H1 (cell line): ENCODE data around the gene MYO7B. TPM values are rescaled to one million over a fixed set of nuclear protein-coding genes. Genes with fewer than 3 reads are reported as not detected.

Source experiments
- CTCF ChIA-PET: fragments of 300-600 bp; sonication (Branson Sonifier 250); formaldehyde crosslinking; loops from one replicate; lab custom pipeline; 2021; ENCODE audit not compliant: partially characterized antibody; lab: Charles Lee
- POLR2A ChIA-PET: fragments of 300-600 bp; sonication (Branson Sonifier 250); formaldehyde crosslinking; loops from one replicate; lab custom pipeline; 2021; ENCODE audit warnings: inconsistent platforms; ENCODE audit not compliant: partially characterized antibody; lab: Charles Lee
- DNase-seq, 2 experiments: peaks; one replicate each; pipeline versions ENCODE4 v3.0.0 to v3.0.0-alpha.2; 2010 to 2022; ENCODE audit warnings: low spot score in 2 of 2, low read depth in 1 of 2, mixed read lengths in 1 of 2
- FAIRE-seq: peaks from 2 replicates; lab custom pipeline; 2011; peaks lifted over from hg19 to GRCh38; lab: Jason Lieb, UNC
- H2AFZ ChIP-seq: 2 replicates; pipeline ENCODE4 v1.8.1; 2012; ENCODE audit warnings: low read length, inconsistent platforms
- H2AK5ac ChIP-seq: 2 replicates; pipeline ENCODE4 v1.6.1; 2013; ENCODE audit warnings: low read depth, low read length
- H2BK120ac ChIP-seq: replicated peaks from 2 replicates; pipeline ENCODE3; 2013; ENCODE audit warnings: low read depth, low read length, inconsistent platforms
- H2BK12ac ChIP-seq: 2 replicates; pipeline ENCODE4 v1.6.1; 2013; ENCODE audit warnings: low read depth, low read length
- H2BK15ac ChIP-seq: 2 replicates; pipeline ENCODE4 v1.6.1; 2013; ENCODE audit warnings: low read length
- H2BK20ac ChIP-seq: 2 replicates; pipeline ENCODE4 v1.6.1; 2013; ENCODE audit warnings: low read length
- H2BK5ac ChIP-seq: 2 replicates; pipeline ENCODE4 v1.6.1; 2013; ENCODE audit warnings: low read depth, low read length
- H3K14ac ChIP-seq: 2 replicates; pipeline ENCODE4 v1.6.1; 2013; ENCODE audit warnings: inconsistent platforms; ENCODE audit not compliant: insufficient read length
- H3K18ac ChIP-seq: 2 replicates; pipeline ENCODE4 v1.6.1; 2013; ENCODE audit warnings: low read length; ENCODE audit errors: extremely low read depth
- H3K23ac ChIP-seq: 2 replicates; pipeline ENCODE4 v1.6.1; 2013; ENCODE audit warnings: inconsistent platforms; ENCODE audit not compliant: insufficient read length
- H3K23me2 ChIP-seq: 2 replicates; pipeline ENCODE4 v1.6.1; 2013; ENCODE audit warnings: low read depth, low read length
- H3K27ac ChIP-seq: 2 replicates; pipeline ENCODE4 v1.6.1; 2011; ENCODE audit warnings: low read depth, low read length, inconsistent platforms
- H3K27me3 ChIP-seq, 4 experiments: replicated peaks in 1 of 4; 1 replicate in 1 of 4; 2 replicates in 3 of 4; pipeline versions ENCODE4 v1.6.1 to v1.8.1; 2011 to 2013; ENCODE audit warnings: low read length in 3 of 4, mild to moderate bottlenecking in 3 of 4, inconsistent platforms in 2 of 4, mixed read lengths in 2 of 4, moderate library complexity in 1 of 4; ENCODE audit not compliant: control insufficient read depth in 3 of 4, insufficient read depth in 3 of 4; ENCODE audit errors: extremely low read depth in 1 of 4
- H3K36me3 ChIP-seq, 4 experiments: 2 replicates each; pipeline versions ENCODE4 v1.6.1 to v1.8.1; 2011 to 2013; ENCODE audit warnings: mild to moderate bottlenecking in 4 of 4, low read length in 3 of 4, moderate library complexity in 2 of 4, control low read depth in 1 of 4, inconsistent platforms in 1 of 4; ENCODE audit not compliant: insufficient read depth in 4 of 4, control insufficient read depth in 2 of 4
- H3K4ac ChIP-seq: replicated peaks from 2 replicates; pipeline ENCODE3; 2013; ENCODE audit warnings: low read length, low read depth, mixed read lengths, inconsistent platforms; ENCODE audit not compliant: insufficient read length
- H3K4me1 ChIP-seq, 4 experiments: replicated peaks in 1 of 4; 1 replicate in 1 of 4; 2 replicates in 3 of 4; pipeline versions ENCODE4 v1.6.1 to v1.8.1; 2011 to 2013; ENCODE audit warnings: low read length in 3 of 4, inconsistent platforms in 2 of 4, mixed read lengths in 1 of 4; ENCODE audit not compliant: insufficient read depth in 4 of 4, control insufficient read depth in 3 of 4
- H3K4me2 ChIP-seq, 2 experiments: 2 replicates each; pipeline versions ENCODE4 v1.6.1 to v1.8.1; 2011 to 2013; ENCODE audit warnings: low read depth in 2 of 2, low read length in 2 of 2, control low read depth in 1 of 2, inconsistent platforms in 1 of 2, mild to moderate bottlenecking in 1 of 2; ENCODE audit not compliant: insufficient read depth in 1 of 2
- H3K4me3 ChIP-seq, 4 experiments: fragments of 200-600, 300-600 bp in 1 of 4; sonication (generic), shearing (Covaris generic), sonication (Bioruptor Twin) in 1 of 4; 2 replicates each; pipeline versions ENCODE4 v1.5.1 to v1.8.1; 2011 to 2016; ENCODE audit warnings: low read length in 4 of 4, low read depth in 3 of 4, control low read depth in 2 of 4, inconsistent platforms in 2 of 4, mild to moderate bottlenecking in 2 of 4, mixed read lengths in 1 of 4, moderate library complexity in 1 of 4; ENCODE audit not compliant: insufficient read depth in 2 of 4; ENCODE audit errors: extremely low read depth in 1 of 4
- H3K56ac ChIP-seq: replicated peaks from 2 replicates; pipeline ENCODE3; 2013; ENCODE audit warnings: low read depth, mild to moderate bottlenecking, mixed read lengths, low read length, inconsistent platforms; ENCODE audit not compliant: insufficient read length
- H3K79me1 ChIP-seq: 2 replicates; pipeline ENCODE4 v1.6.1; 2013; ENCODE audit warnings: low read depth, low read length, control low read depth
- H3K79me2 ChIP-seq, 2 experiments: 2 replicates each; pipeline versions ENCODE4 v1.6.1 to v1.8.1; 2012 to 2013; ENCODE audit warnings: low read length in 2 of 2, mild to moderate bottlenecking in 2 of 2, inconsistent platforms in 1 of 2; ENCODE audit not compliant: insufficient read depth in 2 of 2, control insufficient read depth in 1 of 2
- H3K9ac ChIP-seq, 4 experiments: replicated peaks in 1 of 4; 1 replicate in 1 of 4; 2 replicates in 3 of 4; pipeline versions ENCODE4 v1.6.1 to v1.8.1; 2011 to 2013; ENCODE audit warnings: low read depth in 3 of 4, low read length in 3 of 4, control low read depth in 2 of 4, mild to moderate bottlenecking in 2 of 4, moderate library complexity in 2 of 4, inconsistent platforms in 1 of 4; ENCODE audit errors: extremely low read depth in 1 of 4
- H3K9me3 ChIP-seq, 2 experiments: 2 replicates each; pipeline versions ENCODE4 v1.6.1 to v1.8.1; 2012 to 2013; ENCODE audit warnings: mild to moderate bottlenecking in 2 of 2, moderate library complexity in 2 of 2, control low read depth in 1 of 2, inconsistent platforms in 1 of 2, low read depth in 1 of 2, low read length in 1 of 2, mixed read lengths in 1 of 2; ENCODE audit not compliant: insufficient read depth in 2 of 2
- H4K20me1 ChIP-seq, 2 experiments: replicated peaks in 1 of 2; 2 replicates each; pipeline versions ENCODE3 to v1.8.1; 2011 to 2013; ENCODE audit warnings: inconsistent platforms in 2 of 2, low read length in 2 of 2, mild to moderate bottlenecking in 1 of 2; ENCODE audit not compliant: insufficient read depth in 2 of 2, control insufficient read depth in 1 of 2
- H4K5ac ChIP-seq: 2 replicates; pipeline ENCODE4 v1.6.1; 2013; ENCODE audit warnings: low read length, low read depth, mixed read lengths, inconsistent platforms; ENCODE audit not compliant: insufficient read length
- H4K8ac ChIP-seq: 2 replicates; pipeline ENCODE4 v1.8.0; 2013; ENCODE audit warnings: mild to moderate bottlenecking, moderate library complexity, low read length, inconsistent platforms; ENCODE audit not compliant: insufficient read depth; ENCODE audit errors: extremely low read depth
- H4K91ac ChIP-seq: replicated peaks from 2 replicates; pipeline ENCODE3; 2013; ENCODE audit warnings: low read length, mixed read lengths, inconsistent platforms; ENCODE audit not compliant: insufficient read length
- BRCA1 ChIP-seq: IDR thresholded peaks from 2 replicates; pipeline ENCODE4 v1.6.1; 2012; ENCODE audit warnings: low read depth, low read length, improper control_type of control experiment
- CBX5 ChIP-seq: fragments of 300-800, 300-1000 bp; sonication (generic); IDR thresholded peaks from 2 replicates; pipeline ENCODE4 v1.7.1; 2016; ENCODE audit warnings: antibody characterized with exemption, low read length, low read depth
- CHD1 ChIP-seq: IDR thresholded peaks from 2 replicates; pipeline ENCODE4 v1.6.1; 2012; ENCODE audit warnings: low read depth, low read length, improper control_type of control experiment
- EP300 ChIP-seq, 2 experiments: IDR thresholded peaks; 1 replicate in 1 of 2; 2 replicates in 1 of 2; pipeline ENCODE4 v1.6.1; 2011 to 2012; ENCODE audit warnings: low read depth in 2 of 2, low read length in 2 of 2, mild to moderate bottlenecking in 2 of 2, borderline replicate concordance in 1 of 2, inconsistent platforms in 1 of 2, moderate library complexity in 1 of 2
- EZH2 ChIP-seq: fragments of 200-600 bp; sonication (generic); IDR thresholded peaks from 2 replicates; pipeline ENCODE4 v1.7.1; 2012; ENCODE audit warnings: low read depth, mild to moderate bottlenecking, moderate library complexity, low read length, inconsistent platforms; ENCODE audit not compliant: severe bottlenecking
- HDAC6 ChIP-seq: IDR thresholded peaks from one replicate; pipeline ENCODE4 v1.7.1; 2012; ENCODE audit warnings: low read depth, mild to moderate bottlenecking, inconsistent platforms, low read length, moderate library complexity
- JUND ChIP-seq: IDR thresholded peaks from 2 replicates; pipeline ENCODE4 v1.6.1; 2011; ENCODE audit warnings: mild to moderate bottlenecking, improper control_type of control experiment, low read length
- TCF12 ChIP-seq: IDR thresholded peaks from 2 replicates; pipeline ENCODE4 v1.6.1; 2011; ENCODE audit warnings: low read depth, mild to moderate bottlenecking, low read length
- WGBS, 2 experiments: shearing (Covaris generic) in 1 of 2; methylation state at CpG; one replicate each; pipeline versions ENCODE4 v1.1.6 to v1.1.7; 2013 to 2015; ENCODE audit warnings: low lambda C conversion rate in 2 of 2, mixed read lengths in 2 of 2, inconsistent platforms in 1 of 2, low coverage in 1 of 2, missing lambda C conversion rate in 1 of 2; ENCODE audit not compliant: insufficient replicate concordance in 2 of 2, insufficient coverage in 1 of 2, insufficient read length in 1 of 2; ENCODE audit errors: extremely low coverage in 1 of 2, missing lambda C conversion rate in 1 of 2; 5-methylcytosine and 5-hydroxymethylcytosine counted together
- polyA plus RNA-seq, 7 experiments: library from polyadenylated mRNA; depleted of rRNA in 3 of 7; stranded (reverse) in 5 of 7; unstranded in 2 of 7; fragments of >200 nt in 5 of 7; fragments of 200-250 nt in 2 of 7; gene quantifications; 1 replicate in 5 of 7; 2 replicates in 1 of 7; 4 replicates in 1 of 7; pipeline versions ENCODE4 v1.2.1 to v1.2.3, GENCODE V29; 2011 to 2013; ENCODE audit warnings: missing spikeins in 2 of 7, mixed read lengths in 2 of 7
- total RNA-seq: library from RNA; stranded (reverse); fragmentation: NEBNext Ultra II Directional; extraction: Animal tissue kit (Norgen Biotek cat#: 25700); gene quantifications from 2 replicates; pipeline ENCODE4 v1.2.1, GENCODE V29; 2021

Gene MYO7B
- total and polyA plus RNA-seq, 2 of the 8 experiments (the other 6 are each of a cell fraction or from before 2014, with no cell fraction given), result not detected

DNA sequence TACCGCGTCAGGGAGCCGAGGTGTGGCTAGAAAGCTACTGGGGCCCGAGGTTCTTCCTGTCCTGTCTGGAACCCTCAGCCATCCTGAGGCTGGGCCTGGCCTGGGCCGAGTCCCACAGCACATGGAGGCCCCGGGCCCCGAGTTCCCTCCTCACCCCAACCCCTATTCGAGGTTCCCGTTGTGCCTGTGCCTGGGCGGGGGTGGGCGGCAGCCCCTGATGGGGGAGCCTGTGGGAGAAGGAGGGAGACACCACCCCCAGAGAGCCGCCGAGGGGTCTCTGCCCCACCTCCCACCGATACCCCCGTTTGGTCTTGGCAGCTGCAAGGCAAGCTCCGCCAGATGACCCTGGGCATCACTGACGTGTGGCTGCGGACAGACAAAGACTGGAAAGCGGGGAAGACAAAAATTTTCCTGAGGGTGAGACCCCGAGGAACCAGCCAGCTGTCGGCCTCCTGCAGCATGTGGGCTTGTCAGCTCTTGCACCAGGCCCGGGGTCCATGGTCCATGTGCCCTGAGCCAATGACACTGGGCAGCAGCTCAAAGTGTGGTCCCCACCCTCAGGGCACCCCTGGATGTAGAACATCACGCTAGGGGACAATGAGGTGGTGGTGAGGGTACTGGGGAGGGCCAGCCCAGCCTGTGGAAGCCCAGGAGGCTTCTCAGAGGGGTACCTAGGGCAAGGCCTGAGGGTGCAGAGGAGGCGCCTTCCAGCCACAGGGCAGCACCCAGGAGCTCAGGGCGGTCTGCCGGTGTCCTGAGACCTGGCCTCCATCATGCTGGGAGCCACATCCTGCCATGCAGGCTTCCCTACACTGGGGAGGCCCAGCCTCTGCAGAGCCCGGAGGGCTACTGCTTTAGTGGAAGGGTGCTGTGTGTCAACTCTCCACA, 58.0 kb downstream of the MYO7B start:
- Histone ChIP-seq H4K8ac (no peak overlapping the region), H3K9ac (no peak overlapping the region), H3K27me3 (no peaks in the 10 kb centered on the region), H4K91ac (no peak overlapping the region), H3K4me2 (no peak overlapping the region), H2BK15ac (no peak overlapping the region), H3K14ac (no peak overlapping the region), H3K9me3 (no peaks in the 10 kb centered on the region), H2BK12ac (no peak overlapping the region), H3K79me2 (no peaks in the 10 kb centered on the region), H3K79me1 (no peaks in the 10 kb centered on the region), H3K36me3 (no peaks in the 10 kb centered on the region), H3K18ac (no peak overlapping the region), H2BK5ac (no peak overlapping the region), H3K4me1 (no peaks in the 10 kb centered on the region), H2AFZ (no peak overlapping the region), H3K4ac (no peak overlapping the region), H3K23ac (no peak overlapping the region), H4K20me1 (no peaks in the 10 kb centered on the region), H3K4me3 (no peak overlapping the region), H4K5ac (no peak overlapping the region), H3K56ac (no peak overlapping the region), H2AK5ac (no peak overlapping the region), H3K23me2 (peaks cover 10% of the 10 kb centered on the region; the same call in 1 of the 2 replicates), H2BK120ac (no peak overlapping the region), H2BK20ac (no peak overlapping the region), H3K27ac (no peak overlapping the region)
- no peak for DNase-seq
- CTCF ChIA-PET, result interaction anchor here (0.8 to 7.0 kb wide), 13 partner anchors 9 to 102 kb away, joined by 3 to 160 read pairs (median 8); partner anchors contain the start of genes GPR17 and LIMS2
- FAIRE-seq, result no peak
- POLR2A ChIA-PET, result no interaction called here
- 91% methylated on average over 20 of the region's 27 CpGs; no CpG with 5 or more reads in 1 of the 2 experiments for WGBS, 2 experiments
- TF ChIP-seq HDAC6, result no peak
- TF ChIP-seq CHD1, result no peak
- no peak for TF ChIP-seq JUND
- no peak for TF ChIP-seq TCF12
- no peak for TF ChIP-seq BRCA1
- TF ChIP-seq EZH2, result no peak
- no peak for TF ChIP-seq CBX5
- TF ChIP-seq EP300 (IDR thresholded peaks at IDR 0.05; ENCODE audit: borderline replicate concordance in 1 of 2, low read depth in 2 of 2, low read length in 2 of 2), result no peak
